Hepatocyte (in vitro differentiated cells): ENCODE data around the gene SLC29A3. TPM values are rescaled to one million over a fixed set of nuclear protein-coding genes. Genes with fewer than 3 reads are reported as not detected.

Source experiments
- DNase-seq: peaks from one replicate; pipeline ENCODE4 v3.0.0-alpha.2; 2016; ENCODE audit warnings: low spot score
- H2AFZ ChIP-seq: fragments of 200-600 bp; sonication (generic); 2 replicates; pipeline ENCODE4 v1.6.0; 2016; ENCODE audit warnings: antibody characterized with exemption, mild to moderate bottlenecking
- H3K27ac ChIP-seq: fragments of 200-600 bp; sonication (generic); 2 replicates; pipeline ENCODE4 v1.5.1; 2016; ENCODE audit warnings: mild to moderate bottlenecking
- H3K27me3 ChIP-seq: fragments of 200-600 bp; sonication (generic); 2 replicates; pipeline ENCODE4 v1.6.1; 2016
- H3K36me3 ChIP-seq: fragments of 200-600 bp; sonication (generic); replicated peaks from 2 replicates; pipeline ENCODE4 v1.5.1; 2016; ENCODE audit warnings: low read depth; ENCODE audit not compliant: insufficient read depth
- H3K4me1 ChIP-seq: fragments of 200-600 bp; sonication (generic); 2 replicates; pipeline ENCODE4 v1.5.1; 2016; ENCODE audit warnings: mild to moderate bottlenecking, moderate library complexity; ENCODE audit not compliant: insufficient read depth
- H3K4me2 ChIP-seq: fragments of 200-600 bp; sonication (generic); 2 replicates; pipeline ENCODE4 v1.6.0; 2016
- H3K4me3 ChIP-seq: fragments of 200-600 bp; sonication (generic); 2 replicates; pipeline ENCODE4 v1.5.1; 2016; ENCODE audit warnings: mild to moderate bottlenecking
- H3K79me2 ChIP-seq: fragments of 200-600 bp; sonication (generic); 2 replicates; pipeline ENCODE4 v1.6.0; 2017; ENCODE audit warnings: mild to moderate bottlenecking
- H3K9me2 ChIP-seq: fragments of 200-600 bp; sonication (generic); replicated peaks from 2 replicates; pipeline ENCODE4 v1.6.0; 2017; ENCODE audit warnings: mild to moderate bottlenecking; ENCODE audit not compliant: insufficient read depth
- H3K9me3 ChIP-seq: fragments of 200-600 bp; sonication (generic); 2 replicates; pipeline ENCODE4 v1.5.1; 2016; ENCODE audit warnings: low read depth, mild to moderate bottlenecking
- H4K20me1 ChIP-seq: fragments of 200-600 bp; sonication (generic); 2 replicates; pipeline ENCODE4 v1.6.0; 2016; ENCODE audit warnings: mild to moderate bottlenecking; ENCODE audit not compliant: insufficient read depth, poor library complexity, severe bottlenecking
- EZH2 ChIP-seq: fragments of 200-600 bp; sonication (generic); IDR thresholded peaks from 2 replicates; pipeline ENCODE4 v1.6.1; 2016; ENCODE audit warnings: antibody characterized with exemption, mild to moderate bottlenecking, borderline replicate concordance
- EZH2phosphoT487 ChIP-seq: fragments of 200-600 bp; sonication (generic); IDR thresholded peaks from one replicate; pipeline ENCODE4 v1.6.1; 2018; ENCODE audit warnings: antibody characterized with exemption, mild to moderate bottlenecking, low read depth, moderate library complexity; ENCODE audit not compliant: unreplicated experiment, severe bottlenecking
- WGBS: methylation state at CpG from one replicate; pipeline ENCODE4 v1.1.6; 2016; ENCODE audit warnings: low lambda C conversion rate; ENCODE audit errors: missing lambda C conversion rate; 5-methylcytosine and 5-hydroxymethylcytosine counted together
- polyA plus RNA-seq: library from polyadenylated mRNA; unstranded; fragments of >200 nt; fragmentation: Nextera tagmentation; extraction: Ambion mirVana; gene quantifications from 2 replicates; pipeline ENCODE4 v1.2.1, GENCODE V29; 2016
- total RNA-seq: library from RNA; depleted of rRNA; stranded (reverse); fragments of >200 nt; gene quantifications from 2 replicates; pipeline ENCODE4 v1.2.3, GENCODE V29; 2014
- TF ChIP-seq, protein P1 (sequence below): fragments of 200-600 bp; sonication (generic); IDR thresholded peaks from 2 replicates; pipeline ENCODE4 v1.5.1; 2016; ENCODE audit warnings: antibody characterized with exemption, mild to moderate bottlenecking; ENCODE audit not compliant: poor library complexity

The SLC29A3 gene
- total and polyA plus RNA-seq, 2 experiments from 2014 or later = 8.4 to 12.0 TPM

DNA sequence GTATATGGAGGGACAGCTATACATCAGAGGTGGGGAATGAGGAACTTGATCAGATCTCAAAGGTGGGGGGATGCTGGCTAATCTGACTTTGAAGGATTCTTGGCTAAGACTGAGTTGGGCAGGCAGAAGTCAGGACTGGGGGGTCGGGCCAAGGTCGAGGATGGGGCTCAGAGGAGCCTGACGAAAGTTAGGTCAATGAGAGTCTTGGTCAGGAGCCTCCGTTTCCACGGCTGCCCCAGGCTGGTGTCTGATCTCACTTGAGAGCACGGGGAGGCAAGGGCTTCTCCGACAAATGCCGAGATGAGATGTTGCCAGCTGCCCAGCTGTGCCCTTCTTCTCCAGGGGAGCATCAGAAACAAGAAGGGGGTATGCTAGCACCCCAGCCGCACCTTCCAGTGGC, 5.7 kb downstream of the SLC29A3 start:
- Histone ChIP-seq H4K20me1 (no peaks in the 10 kb centered on the region), H3K4me2 (no peak overlapping the region), H3K4me3 (no peak overlapping the region), H3K36me3 (no peaks in the 10 kb centered on the region), H3K79me2 (peaks cover 10% of the 10 kb centered on the region), H3K27me3 (no peaks in the 10 kb centered on the region), H3K4me1 (peaks cover 2% of the 10 kb centered on the region), H3K9me3 (no peaks in the 10 kb centered on the region), H3K27ac (no peak overlapping the region), H2AFZ (no peak overlapping the region), H3K9me2 (no peaks in the 10 kb centered on the region)
- no peak for DNase-seq
- WGBS = 97% methylated on average over 9 of the region's 9 CpGs
- TF ChIP-seq EZH2 = no peak
- TF ChIP-seq EZH2phosphoT487 = no peak
- TF ChIP-seq, protein P1, sequence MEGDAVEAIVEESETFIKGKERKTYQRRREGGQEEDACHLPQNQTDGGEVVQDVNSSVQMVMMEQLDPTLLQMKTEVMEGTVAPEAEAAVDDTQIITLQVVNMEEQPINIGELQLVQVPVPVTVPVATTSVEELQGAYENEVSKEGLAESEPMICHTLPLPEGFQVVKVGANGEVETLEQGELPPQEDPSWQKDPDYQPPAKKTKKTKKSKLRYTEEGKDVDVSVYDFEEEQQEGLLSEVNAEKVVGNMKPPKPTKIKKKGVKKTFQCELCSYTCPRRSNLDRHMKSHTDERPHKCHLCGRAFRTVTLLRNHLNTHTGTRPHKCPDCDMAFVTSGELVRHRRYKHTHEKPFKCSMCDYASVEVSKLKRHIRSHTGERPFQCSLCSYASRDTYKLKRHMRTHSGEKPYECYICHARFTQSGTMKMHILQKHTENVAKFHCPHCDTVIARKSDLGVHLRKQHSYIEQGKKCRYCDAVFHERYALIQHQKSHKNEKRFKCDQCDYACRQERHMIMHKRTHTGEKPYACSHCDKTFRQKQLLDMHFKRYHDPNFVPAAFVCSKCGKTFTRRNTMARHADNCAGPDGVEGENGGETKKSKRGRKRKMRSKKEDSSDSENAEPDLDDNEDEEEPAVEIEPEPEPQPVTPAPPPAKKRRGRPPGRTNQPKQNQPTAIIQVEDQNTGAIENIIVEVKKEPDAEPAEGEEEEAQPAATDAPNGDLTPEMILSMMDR = no peak

DNA sequence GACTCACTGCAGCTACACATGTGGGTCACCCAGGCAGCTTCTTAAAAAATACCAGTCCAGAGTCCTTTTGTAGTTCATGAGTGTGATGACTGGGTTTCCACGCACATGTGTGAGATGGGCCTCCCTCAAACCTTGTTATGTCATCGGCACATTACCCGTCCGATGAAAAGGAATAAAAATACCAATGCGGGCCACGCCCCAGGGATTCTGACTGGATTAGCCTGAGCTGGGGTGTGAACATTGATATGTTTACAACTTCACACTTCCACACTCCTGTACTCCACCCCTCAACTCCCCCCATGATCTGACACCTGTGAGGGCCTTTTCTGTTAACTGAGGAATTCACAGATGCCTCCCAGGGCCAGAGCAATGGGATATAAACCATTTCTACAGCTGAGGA, 6.2 kb downstream of the SLC29A3 start:
- Histone ChIP-seq H3K4me2 (no peak overlapping the region), H3K27ac (no peak overlapping the region), H3K9me3 (no peaks in the 10 kb centered on the region), H3K4me1 (no peaks in the 10 kb centered on the region), H3K4me3 (no peak overlapping the region), H2AFZ (no peak overlapping the region), H3K9me2 (no peaks in the 10 kb centered on the region), H4K20me1 (no peaks in the 10 kb centered on the region), H3K36me3 (no peaks in the 10 kb centered on the region), H3K27me3 (no peaks in the 10 kb centered on the region), H3K79me2 (peaks cover 8% of the 10 kb centered on the region)
- no peak for DNase-seq
- WGBS = 88% methylated on average over 6 of the region's 6 CpGs
- TF ChIP-seq EZH2 (no peak), EZH2phosphoT487 (no peak)
- TF ChIP-seq, protein P1 = no peak

DNA sequence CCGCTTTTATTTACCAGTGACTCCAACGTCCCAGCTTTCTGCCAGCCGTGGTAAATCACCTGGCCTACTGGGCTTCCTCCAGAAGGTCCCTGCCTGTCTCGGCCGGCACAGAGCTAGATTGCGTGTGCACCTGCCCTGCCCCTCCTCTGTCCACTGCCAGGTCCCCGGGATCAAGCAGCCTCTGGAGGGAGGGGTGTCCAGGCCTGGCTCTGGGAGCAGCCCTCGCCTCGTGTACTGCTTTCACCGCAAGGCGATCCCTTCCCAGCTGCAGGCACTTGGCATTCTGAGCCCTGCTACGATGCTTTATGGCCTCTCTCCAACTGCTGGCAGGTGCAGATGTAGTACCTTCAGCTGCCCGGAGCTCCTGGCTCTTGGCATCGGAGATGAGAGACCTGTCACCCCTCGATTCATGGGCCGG, 7.4 kb downstream of the SLC29A3 start:
- TF ChIP-seq EZH2 (no peak), EZH2phosphoT487 (no peak)
- TF ChIP-seq, protein P1 = no peak
- no peak for DNase-seq
- H3K27me3 ChIP-seq = no peaks in the 10 kb centered on the region
- H3K4me1 ChIP-seq = no peaks in the 10 kb centered on the region
- H4K20me1 ChIP-seq = no peaks in the 10 kb centered on the region
- no peaks in the 10 kb centered on the region for H3K9me3 ChIP-seq
- H3K4me3 ChIP-seq = no peak overlapping the region
- no peaks in the 10 kb centered on the region for H3K36me3 ChIP-seq
- H3K9me2 ChIP-seq = no peaks in the 10 kb centered on the region
- H3K4me2 ChIP-seq = no peak overlapping the region
- WGBS = 95% methylated on average over 16 of the region's 16 CpGs
- no peak overlapping the region for H3K27ac ChIP-seq
- H2AFZ ChIP-seq = no peak overlapping the region
- H3K79me2 ChIP-seq = peaks cover under 1% of the 10 kb centered on the region

DNA sequence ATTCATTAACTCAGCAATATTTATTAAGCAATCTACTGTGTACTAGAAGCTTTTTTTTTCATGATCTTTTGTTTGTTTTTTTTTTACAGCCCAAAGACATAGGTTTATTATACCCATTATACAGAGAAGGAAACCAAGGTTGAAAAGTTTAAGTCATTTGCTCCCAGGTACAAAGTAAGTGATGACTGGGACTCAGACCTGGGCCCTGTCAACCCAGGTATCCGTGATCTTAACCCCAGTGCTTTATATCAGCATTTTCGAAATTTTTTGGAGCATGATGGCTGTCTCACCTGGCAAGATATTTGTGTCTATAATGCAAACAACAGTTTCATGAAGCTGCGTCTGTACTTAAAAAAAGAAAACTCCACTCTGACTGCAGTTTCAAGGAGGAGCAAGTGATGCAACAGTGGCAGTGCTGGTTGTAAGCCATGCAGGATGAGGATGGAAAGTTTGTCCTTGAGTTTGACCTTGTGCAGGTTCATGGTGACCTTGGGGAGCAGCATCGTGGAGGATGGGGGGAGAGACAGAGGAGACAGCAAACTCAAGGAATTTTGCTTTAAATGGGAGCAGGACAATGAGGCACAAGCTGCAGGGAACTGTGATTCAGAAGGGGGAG, 11.8 kb downstream of the SLC29A3 start:
- H3K36me3 ChIP-seq = no peaks in the 10 kb centered on the region
- H3K4me2 ChIP-seq = no peak overlapping the region
- H3K4me3 ChIP-seq = no peak overlapping the region
- H3K27ac ChIP-seq = no peak overlapping the region
- WGBS = 87% methylated on average over 4 of the region's 4 CpGs
- peaks cover 24% of the 10 kb centered on the region for H3K4me1 ChIP-seq
- H3K9me3 ChIP-seq = no peaks in the 10 kb centered on the region
- no peak for DNase-seq
- H3K79me2 ChIP-seq = no peaks in the 10 kb centered on the region
- H3K27me3 ChIP-seq = no peaks in the 10 kb centered on the region
- H4K20me1 ChIP-seq = no peaks in the 10 kb centered on the region
- H3K9me2 ChIP-seq = no peaks in the 10 kb centered on the region
- H2AFZ ChIP-seq = no peak overlapping the region
- no peak for TF ChIP-seq EZH2phosphoT487
- TF ChIP-seq EZH2 = no peak
- TF ChIP-seq, protein P1 = no peak
